ENCODE measurements around the gene METTL9.
"Not testable (repeated sequence)": the region's sequence is repeated elsewhere in the genome, so short reads cannot be mapped to it uniquely, and the experiment has no call there.

METTL9 gene

DNA sequence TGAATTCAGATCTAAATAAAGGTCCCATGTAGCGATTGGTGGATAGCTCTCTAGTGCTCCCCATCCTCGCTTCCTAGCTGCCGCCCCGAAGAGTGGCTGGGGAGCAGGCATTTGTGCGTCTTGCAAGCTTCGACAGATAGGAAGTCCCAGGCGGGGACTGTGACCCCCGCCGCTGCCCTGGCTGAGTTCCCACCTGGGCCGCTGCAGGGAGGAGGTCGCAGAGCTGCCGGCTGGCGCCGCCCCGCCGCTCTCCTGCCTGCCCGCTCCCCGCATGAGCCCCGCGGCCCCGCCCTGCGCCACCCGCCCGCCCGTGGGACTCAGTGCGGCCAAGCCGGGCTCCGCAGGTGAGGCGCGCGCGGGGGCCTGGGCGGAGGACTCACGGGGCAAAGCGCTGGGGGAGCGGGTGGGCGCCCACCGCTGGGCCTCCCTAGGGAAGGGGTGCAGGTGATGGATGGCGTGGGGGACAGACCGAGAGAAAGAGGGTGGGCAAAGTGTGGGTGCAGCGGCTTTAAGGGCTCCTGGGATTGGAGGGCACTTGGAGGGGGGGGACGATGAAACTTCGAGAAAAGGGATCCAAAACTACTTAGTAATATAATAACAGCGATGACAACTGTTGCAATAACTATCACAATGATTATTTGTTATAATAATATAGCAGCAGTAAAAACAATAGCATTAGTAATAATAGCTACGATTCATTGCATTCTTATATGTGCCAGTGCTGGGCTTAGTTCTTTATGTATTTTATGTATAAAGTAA lies 64.7 kb downstream of the METTL9 start, which contains the start of gene OTOA:
OTOA (plus strand) TSS at position 80 of the 759 bp plus-strand sequence. CDS start 14,547 bp downstream, outside the sequence.
- DNase-seq (ENCODE audit: low read depth): no peak

DNA sequence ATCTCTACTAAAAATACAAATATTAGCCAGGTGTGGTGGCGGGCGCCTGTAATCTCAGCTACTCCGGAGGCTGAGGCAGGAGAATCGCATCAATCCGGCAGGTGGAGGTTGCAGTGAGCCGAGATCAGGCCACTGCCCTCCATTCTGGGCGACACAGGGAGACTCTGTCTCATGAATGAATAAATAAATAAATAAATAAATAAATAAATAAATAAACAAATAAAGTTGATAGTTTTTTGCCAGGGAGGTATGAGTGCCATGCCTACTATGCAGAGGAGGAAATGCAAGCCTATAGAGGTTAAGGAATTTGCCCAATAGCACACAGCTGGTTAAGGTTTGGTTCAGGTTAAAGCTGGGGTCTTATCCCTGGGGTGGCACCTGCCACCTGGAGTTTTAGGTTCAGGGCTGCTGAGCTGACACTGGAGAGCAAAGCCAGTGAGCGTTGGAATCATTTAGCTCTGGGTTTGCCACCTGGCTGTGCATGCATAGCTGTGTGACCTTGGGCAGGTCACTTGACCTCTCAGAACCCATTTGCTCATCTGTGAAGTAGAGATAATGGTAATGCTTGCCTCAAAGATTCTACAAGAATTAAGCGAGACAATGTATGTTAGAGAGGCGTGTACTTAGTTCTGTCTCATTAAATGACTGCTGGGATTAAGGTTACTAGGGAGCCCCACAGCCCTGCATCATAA lies 65.6 kb downstream of the METTL9 start:
- no peak for DNase-seq (ENCODE audit: low read depth)

DNA sequence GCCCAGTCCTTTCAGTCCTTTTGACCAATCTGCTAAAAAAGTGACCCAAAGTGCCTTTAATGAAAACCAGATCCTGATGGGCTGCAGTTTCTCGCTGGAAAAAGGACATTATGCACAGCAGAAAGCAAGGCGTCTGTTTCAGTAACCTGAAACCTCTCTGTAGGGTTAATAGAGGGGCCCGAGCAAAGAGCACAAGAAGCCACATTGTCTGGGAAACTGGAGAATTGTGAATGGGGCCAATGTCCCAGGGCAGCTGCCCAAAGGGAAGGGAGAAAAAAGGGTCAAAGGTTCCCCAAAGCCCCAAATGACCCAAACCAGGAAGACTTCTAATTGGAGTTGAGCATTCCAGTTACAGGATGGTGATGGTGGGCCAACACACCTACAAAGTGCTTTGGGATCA lies 67.4 kb downstream of the METTL9 start:
- peak; percentile 2 for DNase-seq (ENCODE audit: low read depth)

DNA sequence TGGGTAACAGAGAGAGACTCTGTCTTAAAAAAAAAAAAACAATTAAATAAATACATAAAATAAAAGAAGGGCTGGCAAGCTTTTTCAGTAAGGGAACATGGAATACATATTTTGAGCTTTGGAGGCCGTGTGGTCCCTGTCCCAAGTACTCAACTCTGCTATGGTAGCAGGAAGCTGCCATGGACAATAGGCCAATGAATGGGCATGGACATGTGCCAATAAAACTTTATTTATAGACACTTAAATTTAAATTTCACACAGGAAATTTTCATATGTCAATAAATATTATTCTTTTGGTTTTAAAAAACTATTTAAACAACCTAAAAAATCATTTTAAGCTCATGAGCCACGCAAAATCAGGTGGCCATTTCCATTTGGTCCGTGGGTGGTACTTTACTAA lies 68.2 kb downstream of the METTL9 start:
- no peak for DNase-seq (ENCODE audit: low read depth)

DNA sequence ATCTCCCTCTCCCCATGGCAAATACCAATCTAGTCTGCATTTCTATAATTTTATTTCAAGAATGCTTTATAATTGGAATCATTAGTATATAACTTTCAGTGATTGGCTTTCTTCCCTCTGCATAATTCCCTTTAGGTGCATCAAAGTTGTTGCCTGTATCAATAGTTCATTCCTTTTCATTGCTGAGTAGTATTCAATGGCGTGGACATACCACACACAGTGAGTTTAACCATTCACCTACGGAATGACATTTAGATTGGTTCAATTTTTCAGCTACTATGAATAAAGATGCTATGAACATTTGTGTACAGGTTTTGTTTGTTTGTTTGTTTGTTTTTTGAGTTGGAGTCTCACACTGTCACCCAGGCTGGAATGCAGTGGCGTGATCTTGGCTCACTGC lies 74.1 kb downstream of the METTL9 start:
- DNase-seq (ENCODE audit: low read depth): no peak

DNA sequence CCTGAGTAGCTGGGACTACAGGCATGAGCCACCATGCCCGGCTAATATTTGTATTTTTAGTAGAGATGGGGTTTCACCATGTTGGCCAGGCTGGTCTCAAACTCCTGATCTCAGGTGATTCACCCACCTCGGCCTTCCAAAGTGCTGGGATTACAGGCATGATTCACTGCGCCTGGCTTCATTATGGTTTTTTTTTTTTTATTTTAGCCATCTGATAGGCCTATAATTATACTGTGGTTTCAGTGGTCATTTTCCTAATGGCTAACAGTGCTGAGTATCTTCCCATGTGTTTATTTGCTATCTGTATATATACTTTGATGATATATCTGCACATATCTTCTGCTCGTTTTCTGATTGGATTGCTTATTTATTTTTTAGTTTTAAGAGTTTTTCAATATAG lies 75.1 kb downstream of the METTL9 start:
- DNase-seq (ENCODE audit: low read depth): not testable (repeated sequence)

DNA sequence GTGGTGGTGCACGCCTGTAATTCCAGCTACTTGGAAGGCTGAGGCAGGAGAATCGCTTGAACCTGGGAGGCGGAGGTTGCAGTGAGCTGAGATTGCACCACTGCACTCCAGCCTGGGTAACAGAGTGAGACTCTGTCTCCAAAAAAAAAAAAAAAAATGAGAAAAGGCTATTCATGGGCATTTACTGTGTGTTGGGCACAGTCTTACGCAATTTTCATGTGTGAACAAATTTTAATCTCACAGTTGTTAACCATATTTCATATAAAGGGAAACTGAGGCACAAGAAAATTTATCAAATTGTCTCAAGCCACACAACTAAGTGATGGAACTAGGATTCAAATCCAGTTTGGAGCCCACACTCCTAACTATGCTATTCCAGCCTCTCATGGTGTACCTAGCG lies 81.3 kb downstream of the METTL9 start:
- DNase-seq (ENCODE audit: low read depth): not testable (repeated sequence)

DNA sequence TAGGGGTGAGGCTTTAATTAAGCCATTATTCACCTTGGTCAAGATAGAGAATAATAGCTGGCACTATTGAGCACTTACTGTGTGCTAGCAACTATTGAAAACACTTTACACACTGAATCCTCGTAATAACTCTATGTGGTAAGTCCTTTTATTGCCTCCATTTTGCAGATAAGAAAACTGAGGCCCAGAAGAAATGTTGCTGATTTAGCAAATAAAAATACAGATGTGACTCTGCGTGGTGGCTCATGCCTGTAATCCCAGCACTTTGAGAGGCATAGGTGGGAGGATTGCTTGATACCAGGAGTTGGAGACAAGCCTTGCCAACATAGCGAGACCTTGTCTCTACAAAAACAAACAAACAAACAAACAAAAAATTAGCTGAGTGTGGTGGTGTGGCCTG lies 83.8 kb downstream of the METTL9 start:
- no peak for DNase-seq (ENCODE audit: low read depth)

DNA sequence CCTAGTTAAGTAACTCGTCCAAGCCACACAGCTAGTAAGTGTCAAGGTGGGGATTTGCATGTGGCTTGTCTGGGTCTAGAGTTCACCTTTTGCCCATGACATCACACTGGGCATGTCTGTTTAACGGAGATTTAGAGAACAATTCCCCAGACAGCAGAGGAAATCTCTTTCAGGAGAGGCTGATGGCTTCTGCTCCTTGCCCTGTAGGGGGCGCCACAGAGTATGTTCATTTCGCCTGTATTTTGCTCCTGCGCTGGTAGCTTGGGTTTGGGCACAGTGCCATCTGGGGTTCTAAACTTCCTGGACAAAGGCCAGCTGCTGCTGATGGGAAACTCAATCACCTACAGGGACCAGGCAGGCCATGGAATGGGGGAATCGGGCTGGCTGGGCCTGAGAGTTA lies 84.8 kb downstream of the METTL9 start:
- no peak for DNase-seq (ENCODE audit: low read depth)

DNA sequence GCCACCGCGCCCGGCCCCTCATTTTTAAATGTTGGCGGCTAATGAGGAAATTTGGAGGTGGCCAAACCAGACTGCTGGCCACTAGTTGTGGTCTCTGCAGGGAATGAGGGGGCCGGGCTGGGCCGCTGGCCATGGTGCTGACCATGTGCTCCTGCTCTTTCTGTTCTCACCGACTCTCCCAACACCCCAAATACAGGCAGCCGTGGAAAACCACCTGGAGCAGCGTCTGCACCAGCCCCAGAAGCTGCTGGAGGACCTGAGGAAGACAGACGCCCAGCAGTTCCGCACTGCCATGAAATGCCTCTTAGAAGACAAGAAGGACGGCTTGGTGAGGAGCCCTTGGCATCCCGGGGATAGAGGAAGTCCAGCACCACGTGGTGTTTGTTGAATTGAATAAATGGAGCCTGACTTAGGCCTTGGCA lies 85.7 kb downstream of the METTL9 start:
- no peak for DNase-seq (ENCODE audit: low read depth)

DNA sequence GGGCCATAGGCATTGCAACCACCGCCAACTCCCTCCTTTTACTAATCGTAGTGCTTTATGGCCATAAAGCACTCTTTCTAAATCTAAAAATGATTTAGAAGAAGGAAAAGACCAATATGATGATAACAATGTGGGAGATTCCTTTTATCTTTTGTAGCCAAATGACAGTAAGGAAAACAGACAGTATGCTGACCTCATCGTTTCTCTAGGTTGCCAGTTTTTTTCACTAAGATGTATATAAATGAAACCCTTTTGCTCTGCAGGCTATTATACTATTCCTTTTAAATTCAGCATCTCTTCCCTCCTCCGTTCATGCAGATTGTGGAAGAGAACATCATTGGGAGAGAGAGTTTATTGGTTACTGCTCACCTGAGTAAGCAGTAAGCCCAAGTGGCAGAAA lies 89.7 kb downstream of the METTL9 start:
- DNase-seq (ENCODE audit: low read depth): no peak

DNA sequence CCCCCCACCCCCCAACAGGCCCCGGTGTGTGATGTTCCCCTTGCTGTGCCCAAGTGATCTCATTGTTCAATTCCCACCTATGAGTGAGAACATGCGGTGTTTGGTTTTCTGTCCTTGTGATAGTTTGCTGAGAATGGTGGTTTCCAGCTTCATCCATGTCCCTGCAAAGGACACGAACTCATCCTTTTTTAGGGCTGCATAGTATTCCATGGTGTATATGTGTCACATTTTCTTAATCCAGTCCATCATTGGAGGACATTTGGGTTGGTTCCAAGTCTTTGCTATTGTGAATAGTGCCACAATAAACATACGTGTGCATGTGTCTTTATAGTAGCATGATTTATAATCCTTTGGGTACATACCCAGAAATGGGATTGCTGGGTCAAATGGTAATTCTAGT lies 91.6 kb downstream of the METTL9 start:
- not testable (repeated sequence) for DNase-seq (ENCODE audit: low read depth)

DNA sequence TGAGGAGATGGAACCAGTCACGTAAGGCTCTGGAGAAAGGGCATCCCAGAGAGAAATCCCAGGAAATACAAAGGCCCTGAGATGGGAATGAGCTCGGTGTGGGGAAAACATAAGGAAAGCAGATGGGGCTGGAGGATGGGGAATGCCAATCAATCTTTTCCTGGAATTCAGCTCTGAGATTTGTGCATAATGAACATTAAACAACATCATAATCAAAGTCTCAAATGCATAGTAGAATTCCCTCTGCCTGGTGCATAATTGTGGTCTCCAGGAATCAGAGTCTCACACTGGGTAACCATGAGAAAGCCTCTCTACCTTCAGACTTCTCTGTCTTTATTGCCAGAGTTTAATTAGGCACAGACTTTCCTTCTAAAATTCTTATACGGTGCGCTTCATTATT lies 95.2 kb downstream of the METTL9 start:
- DNase-seq (ENCODE audit: low read depth): no peak

DNA sequence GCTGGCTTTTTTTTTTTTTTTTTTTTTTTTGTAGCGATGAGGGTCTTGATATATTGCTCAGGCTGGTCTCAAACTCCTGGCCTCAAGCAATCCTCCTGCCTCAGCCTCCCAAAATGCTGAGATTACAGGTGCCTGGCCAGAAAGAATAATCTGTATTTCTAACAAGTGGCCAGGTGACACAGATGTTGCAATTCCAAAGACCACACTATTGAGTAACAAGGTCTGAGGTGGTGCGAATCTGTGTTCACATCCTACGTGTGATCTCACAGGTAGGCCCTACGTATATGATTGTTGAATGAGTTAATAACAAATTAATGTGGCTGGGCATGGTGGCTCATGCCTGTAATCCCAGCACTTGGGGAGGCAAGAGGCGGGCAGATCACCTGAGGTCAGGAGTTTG lies 97.7 kb downstream of the METTL9 start:
- DNase-seq (ENCODE audit: low read depth): no peak

DNA sequence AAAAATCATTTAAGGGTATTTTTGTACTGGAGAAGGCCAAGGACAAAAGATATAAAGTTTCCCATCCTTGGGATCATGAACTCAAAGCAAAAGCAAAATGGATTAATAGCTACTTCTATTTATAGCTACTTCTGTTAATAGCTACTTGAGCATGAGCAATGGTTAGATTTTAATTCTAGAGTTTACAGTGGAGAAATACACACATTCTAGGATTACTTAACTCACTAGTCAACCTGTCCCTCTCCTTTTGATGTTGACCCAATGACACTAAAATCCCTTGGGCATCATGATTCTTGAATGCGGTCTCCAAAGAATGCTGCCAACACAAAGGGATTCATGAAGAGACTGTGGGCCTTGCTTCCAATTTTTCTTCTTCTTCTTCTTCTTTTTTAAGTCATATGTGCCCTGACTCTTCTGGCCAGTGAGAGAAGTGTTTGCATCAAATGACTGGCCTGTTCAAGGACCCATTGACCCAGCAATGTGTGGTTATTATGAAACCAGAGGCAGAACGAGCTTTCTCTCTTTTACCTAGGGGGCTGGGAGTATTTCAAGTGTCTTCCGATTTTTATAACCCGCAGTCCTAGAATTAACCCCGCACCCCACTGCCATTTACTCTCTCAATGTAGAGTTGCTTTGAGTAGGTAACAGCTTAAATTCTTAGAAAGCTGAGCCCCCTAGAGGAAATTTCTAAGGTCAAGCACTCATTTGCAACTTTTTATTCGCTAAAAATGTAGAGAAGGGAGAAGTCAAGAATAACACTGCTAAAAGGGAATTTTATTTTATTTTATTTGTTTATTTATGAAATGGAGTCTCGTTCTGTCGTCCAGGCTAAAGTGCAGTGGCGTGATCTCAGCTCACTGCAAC lies 99.0 kb downstream of the METTL9 start:
- DNase-seq (ENCODE audit: low read depth): no peak

DNA sequence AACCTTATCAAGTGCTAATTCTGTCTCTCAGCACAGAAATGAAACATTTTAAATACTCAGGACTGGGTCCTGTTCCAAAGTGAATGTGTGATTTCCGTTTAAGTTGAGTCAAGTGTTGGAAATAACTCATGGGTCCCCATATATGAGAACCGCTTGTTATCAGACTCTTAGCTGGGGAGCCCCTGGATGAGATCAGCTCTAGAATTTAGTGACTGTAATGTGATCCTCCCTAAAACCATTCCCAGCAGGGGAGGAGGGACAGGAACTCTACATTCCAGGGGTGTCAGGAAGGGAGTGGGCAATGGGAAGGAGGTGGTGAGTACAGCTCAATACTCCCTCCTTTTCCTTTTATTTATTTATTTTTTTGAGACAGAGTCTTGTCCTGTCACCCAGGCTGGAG lies 101.9 kb downstream of the METTL9 start:
- DNase-seq (ENCODE audit: low read depth): no peak

DNA sequence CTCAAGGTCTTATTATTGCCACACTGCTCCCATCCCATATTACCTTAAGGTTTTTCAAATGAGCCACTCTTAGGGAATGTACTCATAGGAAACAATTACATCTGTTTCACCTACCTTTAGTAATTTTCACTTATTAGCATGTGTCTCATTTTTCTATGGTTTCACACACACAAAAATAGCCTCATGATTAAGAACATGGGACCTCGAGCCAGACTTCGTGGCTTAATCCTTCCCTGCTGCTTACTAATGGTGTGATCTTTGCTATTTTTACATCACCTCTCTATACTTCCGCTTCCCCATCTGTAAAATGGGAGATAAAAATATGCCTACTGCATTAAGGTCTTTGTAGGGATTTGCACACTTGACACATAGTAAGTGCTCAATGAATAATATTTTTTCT lies 102.9 kb downstream of the METTL9 start:
- no peak for DNase-seq (ENCODE audit: low read depth)

DNA sequence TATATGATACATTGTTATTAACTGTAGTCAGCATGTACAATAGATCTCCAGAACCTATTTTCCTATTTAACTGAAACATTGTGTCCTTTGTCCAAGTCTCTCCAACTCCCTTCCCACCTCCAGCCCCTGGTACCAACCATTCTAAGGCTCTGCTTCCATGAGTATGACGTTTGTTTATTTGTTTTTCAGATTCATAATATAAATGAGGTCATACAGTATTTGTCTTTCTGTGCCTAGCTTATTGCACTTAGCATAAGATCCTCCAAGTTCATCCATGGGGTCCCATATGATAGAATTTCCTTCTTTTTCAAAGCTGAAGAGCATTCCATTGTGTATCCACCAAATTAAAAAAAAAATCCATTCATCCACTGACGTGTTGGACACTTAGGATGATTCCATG lies 103.8 kb downstream of the METTL9 start:
- DNase-seq (ENCODE audit: low read depth): no peak

DNA sequence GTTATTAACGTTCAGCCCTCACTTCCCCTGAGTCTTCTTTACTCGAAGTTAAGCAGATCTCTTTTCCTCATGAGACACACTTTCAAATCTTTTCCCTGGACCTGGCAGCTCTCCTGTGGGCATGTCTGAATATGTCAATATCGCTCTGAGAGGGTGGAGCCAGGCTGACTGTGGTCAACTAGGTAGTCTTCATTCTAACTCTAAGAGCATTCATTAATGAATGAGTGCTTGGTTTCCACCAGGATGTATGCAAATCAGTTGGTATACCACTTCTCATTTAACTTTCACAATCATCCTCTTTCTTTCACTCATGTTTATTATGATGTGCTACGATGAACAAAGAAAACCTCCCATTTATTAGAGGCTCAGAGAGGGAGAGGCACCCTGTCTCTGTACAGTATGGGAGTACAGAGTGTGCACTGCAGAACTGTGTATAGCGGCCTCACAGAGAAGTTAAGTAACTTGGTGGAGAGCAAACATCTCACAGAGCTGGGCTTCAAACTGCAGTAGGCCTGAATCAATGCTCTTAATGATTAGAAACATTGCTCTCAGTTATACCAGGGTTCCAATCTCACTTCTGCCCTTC lies 104.3 kb downstream of the METTL9 start:
- no peak for DNase-seq (ENCODE audit: low read depth)

DNA sequence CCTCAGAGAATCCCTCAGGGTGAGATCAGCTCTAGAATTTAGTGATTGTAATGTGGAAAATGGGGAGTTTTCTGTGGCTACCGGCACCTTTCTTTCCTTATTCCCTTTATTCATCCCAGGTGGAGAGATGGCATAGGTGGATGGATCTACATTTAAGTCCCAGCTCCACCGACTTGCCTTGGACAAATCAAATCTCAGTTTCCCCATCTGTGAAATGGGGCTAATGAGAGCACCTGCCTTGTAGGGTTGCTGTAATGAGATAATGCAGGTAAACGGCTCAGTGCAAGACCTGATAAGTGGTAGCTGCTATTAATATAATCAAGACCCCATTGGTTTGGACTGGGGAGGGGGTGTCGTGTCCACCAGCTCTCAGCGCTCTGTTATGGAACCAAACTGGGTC lies 104.9 kb downstream of the METTL9 start:
- no peak for DNase-seq (ENCODE audit: low read depth)

DNA sequence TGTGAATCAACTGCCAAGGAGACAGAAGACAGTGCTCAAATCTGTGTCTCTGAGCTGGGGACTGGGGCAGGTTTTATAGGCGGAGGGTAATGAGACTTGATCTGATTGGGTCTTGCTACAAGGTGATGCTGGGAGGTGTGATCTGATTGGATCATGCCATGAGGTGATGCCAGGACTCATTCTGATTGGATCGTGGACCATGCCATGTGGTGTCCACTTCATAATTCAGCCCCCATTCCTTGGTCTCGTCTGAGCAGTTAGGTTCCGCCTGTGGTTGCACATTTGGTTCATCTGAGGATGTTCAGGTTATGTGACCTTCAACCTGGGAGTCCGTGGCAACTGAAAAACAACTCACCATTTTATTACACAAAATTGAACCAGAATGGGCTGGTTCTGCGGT lies 105.4 kb downstream of the METTL9 start:
- DNase-seq (ENCODE audit: low read depth): no peak
